GM15510 (cell line): Measurements from ENCODE around the gene SUCLG2.

Experiments used
- POLR2A ChIP-seq: IDR thresholded peaks from 3 replicates; pipeline ENCODE4 v1.6.1; 2011; ENCODE audit warnings: borderline replicate concordance; ENCODE audit not compliant: insufficient read length; ENCODE audit errors: extremely low read depth

The SUCLG2 gene

GRCh38 chr3:67521053-67521646 lies 133.3 kb downstream of the SUCLG2 start:
- TF ChIP-seq POLR2A: no peak

- no peak for TF ChIP-seq POLR2A
These were observed 136.2 kb downstream of the SUCLG2 start for GRCh38 chr3:67518236-67518635.

- no peak for TF ChIP-seq POLR2A
These were observed 136.6 kb downstream of the SUCLG2 start for GRCh38 chr3:67517781-67518180.

DNA sequence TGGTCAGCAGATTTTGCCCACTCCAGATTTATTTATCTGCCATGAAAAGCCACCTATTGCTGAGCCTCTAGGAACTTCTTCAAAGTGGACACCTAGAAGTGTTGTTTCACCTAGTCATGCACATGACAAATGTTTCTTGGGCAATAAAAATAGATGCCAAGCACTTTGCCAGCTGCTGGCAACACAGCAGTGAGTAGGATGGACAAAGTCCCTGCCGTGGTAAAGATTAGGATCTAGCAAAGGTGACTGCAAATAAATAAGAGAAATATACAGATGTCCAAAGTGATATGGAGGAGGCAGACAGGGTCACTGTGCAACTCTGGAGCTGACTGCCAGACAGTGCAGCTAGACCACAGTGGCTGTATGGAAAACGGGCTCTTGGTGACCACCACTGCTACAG lies 137.9 kb downstream of the SUCLG2 start:
- TF ChIP-seq POLR2A: no peak

GRCh38 chr3:67515778-67516177 lies 138.6 kb downstream of the SUCLG2 start:
- no peak for TF ChIP-seq POLR2A

GRCh38 chr3:67509471-67510075 lies 144.8 kb downstream of the SUCLG2 start:
- TF ChIP-seq POLR2A: no peak

- TF ChIP-seq POLR2A: no peak
These were observed 146.8 kb downstream of the SUCLG2 start for GRCh38 chr3:67507584-67507983.

DNA sequence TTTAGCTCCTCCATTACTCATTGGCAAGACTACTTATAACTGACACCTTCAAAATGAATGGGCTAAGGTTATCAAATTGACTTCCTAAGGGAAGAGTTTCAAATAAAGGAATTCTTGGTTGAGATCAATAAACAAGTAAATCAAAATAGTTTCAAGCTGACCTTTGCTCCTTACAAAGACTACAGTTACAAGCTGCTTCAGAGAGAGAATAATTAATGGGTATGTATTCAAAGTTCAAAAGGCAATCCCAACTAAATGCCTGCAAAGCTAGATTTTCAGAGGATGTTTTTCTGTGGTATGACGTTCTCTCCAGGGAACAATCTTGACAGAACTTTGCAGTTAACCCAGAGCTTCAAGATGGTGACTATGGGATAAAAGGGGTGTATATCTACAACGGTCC lies 153.7 kb downstream of the SUCLG2 start:
- no peak for TF ChIP-seq POLR2A

DNA sequence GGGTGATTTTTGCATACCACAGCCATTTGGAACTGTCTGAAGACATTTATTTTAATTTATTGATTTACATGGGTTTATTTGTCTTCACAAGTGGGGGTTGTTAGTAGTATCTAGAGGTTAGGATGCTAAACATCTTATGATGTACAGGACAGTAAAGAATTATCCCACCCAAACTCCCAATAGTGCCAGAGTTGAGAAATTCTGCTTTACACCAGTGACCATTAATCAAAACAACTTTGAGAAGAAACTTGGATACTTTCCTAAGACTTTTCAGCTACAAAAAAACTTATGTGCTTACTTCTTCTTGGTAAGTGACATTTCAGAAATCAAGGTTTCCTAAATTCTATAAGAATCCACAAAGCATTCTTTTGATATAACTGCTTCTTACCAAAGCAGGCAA lies 156.7 kb downstream of the SUCLG2 start:
- no peak for TF ChIP-seq POLR2A

DNA sequence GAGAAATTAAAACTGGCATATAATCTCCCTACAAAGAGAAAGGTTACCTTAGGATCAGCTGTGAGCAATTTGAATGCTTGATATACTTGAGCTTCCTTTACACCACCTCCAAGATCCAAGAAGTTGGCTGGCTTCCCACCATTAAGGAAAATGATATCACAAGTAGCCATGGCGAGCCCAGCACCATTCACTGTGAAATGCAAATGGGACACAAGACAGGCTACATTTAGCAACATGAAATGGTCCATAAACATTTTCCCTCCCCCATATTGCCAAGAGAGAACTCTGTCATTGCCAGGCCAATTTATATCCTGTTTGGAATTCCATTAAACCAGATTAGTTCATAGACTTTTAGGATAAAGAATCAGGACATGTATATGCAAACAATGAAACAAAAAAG lies 158.7 kb downstream of the SUCLG2 start:
- no peak for TF ChIP-seq POLR2A

DNA sequence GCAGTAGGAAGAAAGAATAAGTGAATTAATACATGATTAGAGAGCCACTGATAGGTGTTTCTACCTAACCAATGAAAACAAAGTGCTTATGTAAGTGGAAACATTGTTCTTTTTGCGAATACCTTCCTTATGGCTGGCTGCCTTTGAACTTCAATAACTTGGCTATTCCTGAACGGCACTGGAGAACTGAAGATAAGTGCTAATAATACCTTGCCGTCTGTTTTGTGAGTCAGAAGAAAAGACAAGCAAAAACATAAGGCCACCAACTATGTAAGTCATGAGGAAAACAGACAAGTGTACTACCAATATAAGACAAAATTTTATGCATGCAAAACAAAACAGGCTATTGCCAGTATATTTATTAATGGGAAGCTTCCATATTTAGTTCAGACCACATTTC lies 160.6 kb downstream of the SUCLG2 start:
- no peak for TF ChIP-seq POLR2A

- TF ChIP-seq POLR2A: no peak
These were observed 163.8 kb downstream of the SUCLG2 start for GRCh38 chr3:67490658-67491057.

- TF ChIP-seq POLR2A: no peak
These were observed 164.6 kb downstream of the SUCLG2 start for GRCh38 chr3:67489816-67490215.

- TF ChIP-seq POLR2A: no peak
These were observed 166.8 kb downstream of the SUCLG2 start for GRCh38 chr3:67487564-67488114.

GRCh38 chr3:67486883-67487282 lies 167.5 kb downstream of the SUCLG2 start:
- TF ChIP-seq POLR2A: no peak

- TF ChIP-seq POLR2A: no peak
These were observed 170.3 kb downstream of the SUCLG2 start for GRCh38 chr3:67484085-67484484.
